H1 (cell line): ENCODE results near the gene SF3B2. TPM values are rescaled to one million over a fixed set of nuclear protein-coding genes. Genes with fewer than 3 reads are reported as not detected.

Experiments
- CTCF ChIA-PET: fragments of 300-600 bp; sonication (Branson Sonifier 250); formaldehyde crosslinking; loops from one replicate; lab custom pipeline; 2021; ENCODE audit not compliant: partially characterized antibody; lab: Charles Lee
- POLR2A ChIA-PET: fragments of 300-600 bp; sonication (Branson Sonifier 250); formaldehyde crosslinking; loops from one replicate; lab custom pipeline; 2021; ENCODE audit warnings: inconsistent platforms; ENCODE audit not compliant: partially characterized antibody; lab: Charles Lee
- DNase-seq, 2 experiments: peaks; one replicate each; pipeline versions ENCODE4 v3.0.0 to v3.0.0-alpha.2; 2010 to 2022; ENCODE audit warnings: low spot score in 2 of 2, low read depth in 1 of 2, mixed read lengths in 1 of 2
- FAIRE-seq: peaks from 2 replicates; lab custom pipeline; 2011; peaks lifted over from hg19 to GRCh38; lab: Jason Lieb, UNC
- H2AFZ ChIP-seq: 2 replicates; pipeline ENCODE4 v1.8.1; 2012; ENCODE audit warnings: low read length, inconsistent platforms
- H2AK5ac ChIP-seq: 2 replicates; pipeline ENCODE4 v1.6.1; 2013; ENCODE audit warnings: low read depth, low read length
- H2BK120ac ChIP-seq: replicated peaks from 2 replicates; pipeline ENCODE3; 2013; ENCODE audit warnings: low read depth, low read length, inconsistent platforms
- H2BK12ac ChIP-seq: 2 replicates; pipeline ENCODE4 v1.6.1; 2013; ENCODE audit warnings: low read depth, low read length
- H2BK15ac ChIP-seq: 2 replicates; pipeline ENCODE4 v1.6.1; 2013; ENCODE audit warnings: low read length
- H2BK20ac ChIP-seq: 2 replicates; pipeline ENCODE4 v1.6.1; 2013; ENCODE audit warnings: low read length
- H2BK5ac ChIP-seq: 2 replicates; pipeline ENCODE4 v1.6.1; 2013; ENCODE audit warnings: low read depth, low read length
- H3K14ac ChIP-seq: 2 replicates; pipeline ENCODE4 v1.6.1; 2013; ENCODE audit warnings: inconsistent platforms; ENCODE audit not compliant: insufficient read length
- H3K18ac ChIP-seq: 2 replicates; pipeline ENCODE4 v1.6.1; 2013; ENCODE audit warnings: low read length; ENCODE audit errors: extremely low read depth
- H3K23ac ChIP-seq: 2 replicates; pipeline ENCODE4 v1.6.1; 2013; ENCODE audit warnings: inconsistent platforms; ENCODE audit not compliant: insufficient read length
- H3K23me2 ChIP-seq: 2 replicates; pipeline ENCODE4 v1.6.1; 2013; ENCODE audit warnings: low read depth, low read length
- H3K27ac ChIP-seq: 2 replicates; pipeline ENCODE4 v1.6.1; 2011; ENCODE audit warnings: low read depth, low read length, inconsistent platforms
- H3K27me3 ChIP-seq, 4 experiments: replicated peaks in 1 of 4; 1 replicate in 1 of 4; 2 replicates in 3 of 4; pipeline versions ENCODE4 v1.6.1 to v1.8.1; 2011 to 2013; ENCODE audit warnings: low read length in 3 of 4, mild to moderate bottlenecking in 3 of 4, inconsistent platforms in 2 of 4, mixed read lengths in 2 of 4, moderate library complexity in 1 of 4; ENCODE audit not compliant: control insufficient read depth in 3 of 4, insufficient read depth in 3 of 4; ENCODE audit errors: extremely low read depth in 1 of 4
- H3K36me3 ChIP-seq, 4 experiments: 2 replicates each; pipeline versions ENCODE4 v1.6.1 to v1.8.1; 2011 to 2013; ENCODE audit warnings: mild to moderate bottlenecking in 4 of 4, low read length in 3 of 4, moderate library complexity in 2 of 4, control low read depth in 1 of 4, inconsistent platforms in 1 of 4; ENCODE audit not compliant: insufficient read depth in 4 of 4, control insufficient read depth in 2 of 4
- H3K4ac ChIP-seq: replicated peaks from 2 replicates; pipeline ENCODE3; 2013; ENCODE audit warnings: low read length, low read depth, mixed read lengths, inconsistent platforms; ENCODE audit not compliant: insufficient read length
- H3K4me1 ChIP-seq, 4 experiments: replicated peaks in 1 of 4; 1 replicate in 1 of 4; 2 replicates in 3 of 4; pipeline versions ENCODE4 v1.6.1 to v1.8.1; 2011 to 2013; ENCODE audit warnings: low read length in 3 of 4, inconsistent platforms in 2 of 4, mixed read lengths in 1 of 4; ENCODE audit not compliant: insufficient read depth in 4 of 4, control insufficient read depth in 3 of 4
- H3K4me2 ChIP-seq, 2 experiments: 2 replicates each; pipeline versions ENCODE4 v1.6.1 to v1.8.1; 2011 to 2013; ENCODE audit warnings: low read depth in 2 of 2, low read length in 2 of 2, control low read depth in 1 of 2, inconsistent platforms in 1 of 2, mild to moderate bottlenecking in 1 of 2; ENCODE audit not compliant: insufficient read depth in 1 of 2
- H3K4me3 ChIP-seq, 4 experiments: fragments of 200-600, 300-600 bp in 1 of 4; sonication (generic), shearing (Covaris generic), sonication (Bioruptor Twin) in 1 of 4; 2 replicates each; pipeline versions ENCODE4 v1.5.1 to v1.8.1; 2011 to 2016; ENCODE audit warnings: low read length in 4 of 4, low read depth in 3 of 4, control low read depth in 2 of 4, inconsistent platforms in 2 of 4, mild to moderate bottlenecking in 2 of 4, mixed read lengths in 1 of 4, moderate library complexity in 1 of 4; ENCODE audit not compliant: insufficient read depth in 2 of 4; ENCODE audit errors: extremely low read depth in 1 of 4
- H3K56ac ChIP-seq: replicated peaks from 2 replicates; pipeline ENCODE3; 2013; ENCODE audit warnings: low read depth, mild to moderate bottlenecking, mixed read lengths, low read length, inconsistent platforms; ENCODE audit not compliant: insufficient read length
- H3K79me1 ChIP-seq: 2 replicates; pipeline ENCODE4 v1.6.1; 2013; ENCODE audit warnings: low read depth, low read length, control low read depth
- H3K79me2 ChIP-seq, 2 experiments: 2 replicates each; pipeline versions ENCODE4 v1.6.1 to v1.8.1; 2012 to 2013; ENCODE audit warnings: low read length in 2 of 2, mild to moderate bottlenecking in 2 of 2, inconsistent platforms in 1 of 2; ENCODE audit not compliant: insufficient read depth in 2 of 2, control insufficient read depth in 1 of 2
- H3K9ac ChIP-seq, 4 experiments: replicated peaks in 1 of 4; 1 replicate in 1 of 4; 2 replicates in 3 of 4; pipeline versions ENCODE4 v1.6.1 to v1.8.1; 2011 to 2013; ENCODE audit warnings: low read depth in 3 of 4, low read length in 3 of 4, control low read depth in 2 of 4, mild to moderate bottlenecking in 2 of 4, moderate library complexity in 2 of 4, inconsistent platforms in 1 of 4; ENCODE audit errors: extremely low read depth in 1 of 4
- H3K9me3 ChIP-seq, 2 experiments: 2 replicates each; pipeline versions ENCODE4 v1.6.1 to v1.8.1; 2012 to 2013; ENCODE audit warnings: mild to moderate bottlenecking in 2 of 2, moderate library complexity in 2 of 2, control low read depth in 1 of 2, inconsistent platforms in 1 of 2, low read depth in 1 of 2, low read length in 1 of 2, mixed read lengths in 1 of 2; ENCODE audit not compliant: insufficient read depth in 2 of 2
- H4K20me1 ChIP-seq, 2 experiments: replicated peaks in 1 of 2; 2 replicates each; pipeline versions ENCODE3 to v1.8.1; 2011 to 2013; ENCODE audit warnings: inconsistent platforms in 2 of 2, low read length in 2 of 2, mild to moderate bottlenecking in 1 of 2; ENCODE audit not compliant: insufficient read depth in 2 of 2, control insufficient read depth in 1 of 2
- H4K5ac ChIP-seq: 2 replicates; pipeline ENCODE4 v1.6.1; 2013; ENCODE audit warnings: low read length, low read depth, mixed read lengths, inconsistent platforms; ENCODE audit not compliant: insufficient read length
- H4K8ac ChIP-seq: 2 replicates; pipeline ENCODE4 v1.8.0; 2013; ENCODE audit warnings: mild to moderate bottlenecking, moderate library complexity, low read length, inconsistent platforms; ENCODE audit not compliant: insufficient read depth; ENCODE audit errors: extremely low read depth
- H4K91ac ChIP-seq: replicated peaks from 2 replicates; pipeline ENCODE3; 2013; ENCODE audit warnings: low read length, mixed read lengths, inconsistent platforms; ENCODE audit not compliant: insufficient read length
- CBX8 ChIP-seq: fragments of 300-800, 300-1000 bp; sonication (generic); IDR thresholded peaks from 2 replicates; pipeline ENCODE4 v1.7.1; 2016; ENCODE audit warnings: low read depth, low read length, borderline replicate concordance
- CEBPB ChIP-seq: IDR thresholded peaks from 2 replicates; pipeline ENCODE4 v1.6.1; 2012; ENCODE audit warnings: low read depth, low read length
- EZH2 ChIP-seq: fragments of 200-600 bp; sonication (generic); IDR thresholded peaks from 2 replicates; pipeline ENCODE4 v1.7.1; 2012; ENCODE audit warnings: low read depth, mild to moderate bottlenecking, moderate library complexity, low read length, inconsistent platforms; ENCODE audit not compliant: severe bottlenecking
- HDAC2 ChIP-seq, 2 experiments: fragments of 300-600 bp in 1 of 2; sonication (generic) in 1 of 2; IDR thresholded peaks; 2 replicates each; pipeline ENCODE4 v1.6.1; 2011 to 2012; ENCODE audit warnings: low read depth in 2 of 2, low read length in 2 of 2, mild to moderate bottlenecking in 2 of 2, moderate library complexity in 2 of 2, borderline replicate concordance in 1 of 2, inconsistent platforms in 1 of 2
- RAD21 ChIP-seq, 2 experiments: IDR thresholded peaks in 1 of 2; conservative IDR thresholded peaks in 1 of 2; 2 replicates each; pipeline ENCODE4 v1.6.1; 2011; ENCODE audit warnings: low read depth in 2 of 2, low read length in 2 of 2, improper control_type of control experiment in 1 of 2, inconsistent platforms in 1 of 2, mild to moderate bottlenecking in 1 of 2, moderate library complexity in 1 of 2
- WGBS, 2 experiments: shearing (Covaris generic) in 1 of 2; methylation state at CpG; one replicate each; pipeline versions ENCODE4 v1.1.6 to v1.1.7; 2013 to 2015; ENCODE audit warnings: low lambda C conversion rate in 2 of 2, mixed read lengths in 2 of 2, inconsistent platforms in 1 of 2, low coverage in 1 of 2, missing lambda C conversion rate in 1 of 2; ENCODE audit not compliant: insufficient replicate concordance in 2 of 2, insufficient coverage in 1 of 2, insufficient read length in 1 of 2; ENCODE audit errors: extremely low coverage in 1 of 2, missing lambda C conversion rate in 1 of 2; 5-methylcytosine and 5-hydroxymethylcytosine counted together
- polyA plus RNA-seq, 7 experiments: library from polyadenylated mRNA; depleted of rRNA in 3 of 7; stranded (reverse) in 5 of 7; unstranded in 2 of 7; fragments of >200 nt in 5 of 7; fragments of 200-250 nt in 2 of 7; gene quantifications; 1 replicate in 5 of 7; 2 replicates in 1 of 7; 4 replicates in 1 of 7; pipeline versions ENCODE4 v1.2.1 to v1.2.3, GENCODE V29; 2011 to 2013; ENCODE audit warnings: missing spikeins in 2 of 7, mixed read lengths in 2 of 7
- total RNA-seq: library from RNA; stranded (reverse); fragmentation: NEBNext Ultra II Directional; extraction: Animal tissue kit (Norgen Biotek cat#: 25700); gene quantifications from 2 replicates; pipeline ENCODE4 v1.2.1, GENCODE V29; 2021

Gene SF3B2
- total and polyA plus RNA-seq, 2 of the 8 experiments (the other 6 are each of a cell fraction or from before 2014, with no cell fraction given): 182 to 237 TPM

DNA sequence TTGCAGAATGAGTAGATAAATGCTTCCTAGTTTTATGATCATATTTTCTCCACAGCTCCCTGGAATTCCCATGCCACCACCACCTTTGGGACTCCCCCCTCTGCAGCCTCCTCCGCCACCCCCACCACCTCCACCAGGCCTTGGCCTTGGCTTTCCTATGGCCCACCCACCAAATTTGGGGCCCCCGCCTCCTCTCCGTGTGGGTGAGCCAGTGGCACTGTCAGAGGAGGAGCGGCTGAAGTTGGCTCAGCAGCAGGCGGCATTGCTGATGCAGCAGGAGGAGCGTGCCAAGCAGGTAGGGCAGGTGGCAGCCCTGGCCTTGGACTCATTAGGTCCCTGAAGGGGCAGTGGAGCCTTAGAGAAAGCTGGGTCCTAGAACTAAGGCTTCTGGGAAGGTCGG lies 2.9 kb downstream of the SF3B2 start:
- H4K20me1 ChIP-seq: peaks cover 0 to 7% of the 10 kb centered on the region in 2 experiments
- peaks cover 9% of the 10 kb centered on the region; the same call in 1 of the 2 replicates for H3K23me2 ChIP-seq
- H3K4me3 ChIP-seq: no peak overlapping the region
- no peaks in the 10 kb centered on the region for H3K9me3 ChIP-seq
- H4K91ac ChIP-seq: no peak overlapping the region
- peaks cover 10% of the 10 kb centered on the region for H3K79me1 ChIP-seq
- H3K27ac ChIP-seq: no peak overlapping the region
- H3K79me2 ChIP-seq: peaks cover 10 to 23% of the 10 kb centered on the region in 2 experiments
- H3K27me3 ChIP-seq: no peaks in the 10 kb centered on the region
- H2BK15ac ChIP-seq: no peak overlapping the region
- no peak overlapping the region for H4K5ac ChIP-seq
- no peak overlapping the region for H2BK20ac ChIP-seq
- peaks cover 32 to 56% (median 46%) of the 10 kb centered on the region in 4 experiments for H3K36me3 ChIP-seq
- no peak for DNase-seq
- WGBS, 2 experiments: 95% methylated on average over 6 of the region's 7 CpGs; no CpG with 5 or more reads in 1 of the 2 experiments
- peaks cover 0 to 14% (median 10%) of the 10 kb centered on the region in 4 experiments; a peak in 6 of 7 replicates for H3K4me1 ChIP-seq
- no peak for FAIRE-seq
- H3K18ac ChIP-seq: no peak overlapping the region
- ChIA-PET POLR2A (interaction anchor here (1.3 to 13.4 kb wide), 4 partner anchors 9 to 56 kb away, joined by 3 to 150 read pairs (median 4); partner anchors contain the start of genes CST6 and PACS1), CTCF (interaction anchor here (0.6 to 12.0 kb wide), 4 partner anchors 11 to 170 kb away, joined by 3 to 144 read pairs (median 4); no protein-coding TSS in a partner anchor)
- H3K14ac ChIP-seq: no peak overlapping the region
- no peak overlapping the region for H3K9ac ChIP-seq
- H3K4me2 ChIP-seq: no peak overlapping the region
- no peak overlapping the region for H2AK5ac ChIP-seq
- no peak overlapping the region for H2AFZ ChIP-seq
- no peak overlapping the region for H3K23ac ChIP-seq
- no peak overlapping the region for H3K4ac ChIP-seq
- no peak overlapping the region for H4K8ac ChIP-seq
- no peak overlapping the region for H2BK5ac ChIP-seq
- no peak overlapping the region for H2BK12ac ChIP-seq
- TF ChIP-seq CBX8 (no peak), RAD21 (IDR thresholded peaks at IDR 0.05 in 1 of 2, conservative IDR thresholded peaks at IDR 0.05 in 1 of 2; ENCODE audit: low read depth in 2 of 2, low read length in 2 of 2) (no peak), HDAC2 (IDR thresholded peaks at IDR 0.05; ENCODE audit: borderline replicate concordance in 1 of 2, low read depth in 2 of 2, low read length in 2 of 2) (no peak), EZH2 (no peak), CEBPB (no peak)
- no peak overlapping the region for H3K56ac ChIP-seq
- no peak overlapping the region for H2BK120ac ChIP-seq
